GM12864 (cell line): ENCODE results near the gene GRHPR.
A peak's percentile ranks its signal among the peaks of the same experiment; 100 is the strongest.

Experiments used
- DNase-seq: peaks from one replicate; pipeline ENCODE4 v3.0.0-alpha.2; 2011; ENCODE audit warnings: low read depth
- H3K4me3 ChIP-seq: 2 replicates; pipeline ENCODE4 v1.5.1; 2011; ENCODE audit warnings: mild to moderate bottlenecking, low read depth, low read length, control low read depth
- CTCF ChIP-seq: IDR thresholded peaks from 2 replicates; pipeline ENCODE4 v1.5.1; 2011; ENCODE audit warnings: low read depth, mild to moderate bottlenecking, moderate library complexity, low read length, control low read depth, inconsistent platforms; ENCODE audit errors: missing control alignments

GRHPR gene

GRCh38 chr9:37407468-37407867, 15.0 kb upstream of the GRHPR start:
- no peak for DNase-seq
- H3K4me3 ChIP-seq = peak overlapping the region; percentile 46

GRCh38 chr9:37408933-37409710, 13.4 kb upstream of the GRHPR start:
- DNase-seq = peak; percentile 100
- peak overlapping the region; percentile 11; the same call in 1 of the 2 replicates for H3K4me3 ChIP-seq
- peak; percentile 13 for TF ChIP-seq CTCF

More at GRCh38 chr9:37407468-37407867, 15.0 kb upstream of the GRHPR start:
- TF ChIP-seq CTCF = peak; percentile 24

GRCh38 chr9:37410354-37410861, 12.1 kb upstream of the GRHPR start:
- DNase-seq = no peak
- peak overlapping the region; percentile 38 for H3K4me3 ChIP-seq
- TF ChIP-seq CTCF = no peak

GRCh38 chr9:37410969-37411785, 11.3 kb upstream of the GRHPR start:
- peak; percentile 71 for TF ChIP-seq CTCF
- H3K4me3 ChIP-seq = peak overlapping the region; percentile 38; the same call in 1 of the 2 replicates
- DNase-seq = peak; percentile 82

GRCh38 chr9:37412431-37413151, 9.9 kb upstream of the GRHPR start:
- DNase-seq = no peak
- no peak for TF ChIP-seq CTCF

GRCh38 chr9:37413311-37413710, 9.2 kb upstream of the GRHPR start:
- H3K4me3 ChIP-seq = no peak overlapping the region
- TF ChIP-seq CTCF = no peak
- DNase-seq = no peak

More at GRCh38 chr9:37412431-37413151, 9.9 kb upstream of the GRHPR start:
- peak overlapping the region; percentile 24; the same call in 1 of the 2 replicates for H3K4me3 ChIP-seq
